HepG2 (cell line): ENCODE measurements around the gene PWP1. TPM values are rescaled to one million over a fixed set of nuclear protein-coding genes. Genes with fewer than 3 reads are reported as not detected.

ENCODE experiments used
- ATAC-seq: fragments of 200-7000 bp; cut with Tn5 transposase; 3 replicates; pipeline ENCODE4 v1.9.1; 2020; ENCODE audit warnings: mild to moderate bottlenecking, moderate library complexity
- BruUV-seq: library from RNA; stranded (reverse); fragments of 400-500 nt; replicated peaks from 2 replicates; lab custom pipeline; 2021; lab: Mats Ljungman, UMichigan
- CTCF ChIA-PET: fragments of 300-600 bp; formaldehyde crosslinking; extraction: SDS; loops from one replicate; lab custom pipeline; 2021; ENCODE audit warnings: low total read pairs, inconsistent platforms, low intra/inter-chr PET ratio; lab: Yijun Ruan, JAX
- POLR2A ChIA-PET: fragments of 350-600 bp; sonication (Branson Sonifier 250); formaldehyde crosslinking; loops from one replicate; lab custom pipeline; 2020; ENCODE audit warnings: antibody characterized with exemption, inconsistent platforms; lab: Yijun Ruan, JAX
- DNase-seq: peaks from one replicate; pipeline ENCODE4 v3.0.0-alpha.2; 2015; ENCODE audit warnings: low spot score
- FAIRE-seq: peaks from 3 replicates; lab custom pipeline; 2011; peaks lifted over from hg19 to GRCh38; lab: Jason Lieb, UNC
- H2AFZ ChIP-seq: one replicate; pipeline ENCODE4 v1.6.1; 2011; ENCODE audit warnings: low read length, inconsistent platforms
- H3K27ac ChIP-seq: fragments of 300-600 bp; 3 replicates; pipeline ENCODE4 v1.8.0; 2011; ENCODE audit warnings: mixed run types, mild to moderate bottlenecking, mixed read lengths, low read length, inconsistent platforms; ENCODE audit not compliant: insufficient read depth; ENCODE audit errors: extremely low read length
- H3K27me3 ChIP-seq, 2 experiments: fragments of 200-600 bp in 1 of 2; 2 replicates in 1 of 2; 3 replicates in 1 of 2; pipeline versions ENCODE4 v1.6.0 to v1.8.0; 2011; ENCODE audit warnings: low read length in 2 of 2, mild to moderate bottlenecking in 2 of 2, moderate library complexity in 2 of 2, inconsistent platforms in 1 of 2; ENCODE audit not compliant: insufficient read depth in 2 of 2, control insufficient read depth in 1 of 2
- H3K36me3 ChIP-seq, 2 experiments: fragments of 200-600 bp in 1 of 2; replicated peaks in 1 of 2; 2 replicates in 1 of 2; 3 replicates in 1 of 2; pipeline versions ENCODE4 v1.5.1 to v1.8.0; 2011; ENCODE audit warnings: low read length in 2 of 2, inconsistent platforms in 1 of 2; ENCODE audit not compliant: insufficient read depth in 2 of 2, control insufficient read depth in 1 of 2
- H3K4me1 ChIP-seq: 2 replicates; pipeline ENCODE4 v1.5.1; 2012; ENCODE audit warnings: low read length, inconsistent platforms; ENCODE audit not compliant: insufficient read depth
- H3K4me2 ChIP-seq: 2 replicates; pipeline ENCODE4 v1.6.0; 2011; ENCODE audit warnings: low read depth, low read length, inconsistent platforms
- H3K4me3 ChIP-seq, 3 experiments: fragments of 200-600 bp in 1 of 3; sonication (generic), shearing (Covaris generic) in 1 of 3; replicated peaks in 1 of 3; 2 replicates each; pipeline ENCODE4 v1.5.1; 2011 to 2016; ENCODE audit warnings: low read length in 3 of 3, inconsistent platforms in 2 of 3, low read depth in 2 of 3, mild to moderate bottlenecking in 2 of 3, control low read depth in 1 of 3, mixed read lengths in 1 of 3; ENCODE audit not compliant: insufficient read depth in 1 of 3
- H3K79me2 ChIP-seq: one replicate; pipeline ENCODE4 v1.6.1; 2011; ENCODE audit warnings: low read length, inconsistent platforms; ENCODE audit not compliant: insufficient read depth
- H3K9ac ChIP-seq: 2 replicates; pipeline ENCODE4 v1.6.0; 2011; ENCODE audit warnings: mild to moderate bottlenecking, low read depth, low read length, inconsistent platforms; ENCODE audit not compliant: insufficient read depth
- H3K9me3 ChIP-seq: 2 replicates; pipeline ENCODE4 v1.5.1; 2012; ENCODE audit warnings: mild to moderate bottlenecking, low read length
- H4K20me1 ChIP-seq: 2 replicates; pipeline ENCODE4 v1.6.0; 2011; ENCODE audit warnings: inconsistent platforms, mild to moderate bottlenecking, low read length, moderate library complexity; ENCODE audit not compliant: insufficient read depth
- HOXA7 ChIP-seq: sonication (generic); formaldehyde crosslinking; IDR thresholded peaks from 2 replicates; pipeline ENCODE4 v1.8.1; 2022; ENCODE audit warnings: mild to moderate bottlenecking, missing genetic modification reagents, moderate library complexity
- MTF2 ChIP-seq: sonication (generic); formaldehyde crosslinking; IDR thresholded peaks from 2 replicates; pipeline ENCODE4 v1.5.0; 2020; ENCODE audit warnings: missing genetic modification reagents, borderline replicate concordance
- THYN1 ChIP-seq: sonication (generic); formaldehyde crosslinking; IDR thresholded peaks from 2 replicates; pipeline ENCODE4 v1.8.1; 2023; ENCODE audit warnings: low read depth, mild to moderate bottlenecking, moderate library complexity, missing genetic modification reagents, borderline replicate concordance
- ZNF431 ChIP-seq: sonication (generic); formaldehyde crosslinking; IDR thresholded peaks from 2 replicates; pipeline ENCODE4 v1.9.0; 2022; ENCODE audit warnings: missing genetic modification reagents, low read depth, mild to moderate bottlenecking, borderline replicate concordance
- ZNF446 ChIP-seq: sonication (generic); formaldehyde crosslinking; IDR thresholded peaks from 2 replicates; pipeline ENCODE4 v1.5.0; 2020; ENCODE audit warnings: mild to moderate bottlenecking, missing genetic modification reagents
- ZNF616 ChIP-seq: sonication (generic); formaldehyde crosslinking; IDR thresholded peaks from 2 replicates; pipeline ENCODE4 v1.5.0; 2020; ENCODE audit warnings: low read depth, mild to moderate bottlenecking, missing genetic modification reagents
- ZNF7 ChIP-seq: IDR thresholded peaks from 2 replicates; pipeline ENCODE4 v1.6.1; 2016; ENCODE audit warnings: missing biosample characterization, missing genetic modification reagents
- ZNF713 ChIP-seq: sonication (generic); formaldehyde crosslinking; IDR thresholded peaks from 2 replicates; pipeline ENCODE4 v1.4.0; 2020; ENCODE audit warnings: mild to moderate bottlenecking, missing genetic modification reagents
- ZSCAN21 ChIP-seq: sonication (generic); formaldehyde crosslinking; IDR thresholded peaks from 2 replicates; pipeline ENCODE4 v1.8.0; 2022; ENCODE audit warnings: mild to moderate bottlenecking, missing genetic modification reagents, moderate library complexity, borderline replicate concordance
- WGBS: methylation state at CpG from one replicate; pipeline ENCODE4 v1.1.6; 2017; ENCODE audit warnings: low lambda C conversion rate; 5-methylcytosine and 5-hydroxymethylcytosine counted together
- in situ Hi-C: cut with HindIII; loops from 2 replicates; pipeline ENCODE4 v1.10.0; 2017; ENCODE audit warnings: low pct_unique_long_range_greater_than_20kb; ENCODE audit not compliant: extremely low pct_ligation_motif_present
- intact Hi-C: fragments of 100-400 bp; cut with micrococcal nuclease; formaldehyde crosslinking; loops from one replicate; pipeline ENCODE4 v1.10.0; 2022; ENCODE audit not compliant: unreplicated experiment
- polyA plus RNA-seq, 8 experiments: library from polyadenylated mRNA; depleted of rRNA in 3 of 8; stranded (reverse) in 7 of 8; unstranded in 1 of 8; fragments of >200 nt; fragmentation: Illumina TruSeq in 4 of 8; extraction: Trizol in 4 of 8; gene quantifications; 2 replicates each; pipeline versions ENCODE4 v1.2.1 to v1.2.3, GENCODE V29; 2011 to 2016; ENCODE audit warnings: low read depth in 4 of 8, missing spikeins in 1 of 8, mixed read lengths in 1 of 8; ENCODE audit not compliant: insufficient read depth in 1 of 8
- total RNA-seq, 5 experiments: library from RNA; depleted of rRNA; stranded (reverse); fragments of >200 nt; fragmentation: Illumina TruSeq; extraction: Trizol; gene quantifications; 2 replicates each; pipeline ENCODE4 v1.2.3, GENCODE V29; 2016; ENCODE audit warnings: low read depth in 1 of 5
- TF ChIP-seq, protein P1 (sequence below): IDR thresholded peaks from 2 replicates; pipeline ENCODE4 v1.6.1; 2016; ENCODE audit warnings: low read depth
- TF ChIP-seq, protein P2 (sequence below): sonication (generic); formaldehyde crosslinking; IDR thresholded peaks from 2 replicates; pipeline ENCODE4 v1.4.0; 2020; ENCODE audit warnings: mild to moderate bottlenecking, missing genetic modification reagents

PWP1 gene
- total and polyA plus RNA-seq, 2 of the 13 experiments (the other 11 are each of a cell fraction or from before 2014, with no cell fraction given): 65.9 to 70.2 TPM

DNA sequence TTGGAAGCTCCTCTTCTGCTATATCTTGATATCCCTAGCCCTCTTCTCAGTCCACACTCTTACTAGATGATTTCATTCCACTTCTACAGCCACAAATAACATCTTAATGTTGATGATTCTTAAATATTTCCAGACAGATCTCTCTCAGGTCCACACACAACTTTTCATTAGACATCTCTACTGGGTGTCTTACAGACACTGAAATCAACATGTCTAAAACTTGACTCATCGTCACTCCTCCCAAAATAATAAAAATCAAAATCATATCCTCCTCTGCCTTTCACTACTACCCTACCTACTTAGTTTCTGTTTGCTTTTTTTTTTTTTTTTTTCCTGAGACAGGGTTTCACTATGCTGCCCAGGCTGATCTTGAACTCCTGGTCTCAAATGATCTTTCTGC is 63.5 kb downstream of the PWP1 start:
- FAIRE-seq: no peak
- Histone ChIP-seq H3K27me3 (no peaks in the 10 kb centered on the region), H3K27ac (no peak overlapping the region), H3K36me3 (peaks cover 18 to 64% of the 10 kb centered on the region in 2 experiments; a peak in 4 of 5 replicates), H2AFZ (no peak overlapping the region), H3K79me2 (no peaks in the 10 kb centered on the region), H3K9me3 (no peaks in the 10 kb centered on the region), H3K4me2 (no peak overlapping the region), H4K20me1 (no peaks in the 10 kb centered on the region), H3K9ac (no peak overlapping the region), H3K4me3 (no peak overlapping the region), H3K4me1 (no peaks in the 10 kb centered on the region)
- TF ChIP-seq, protein P1, sequence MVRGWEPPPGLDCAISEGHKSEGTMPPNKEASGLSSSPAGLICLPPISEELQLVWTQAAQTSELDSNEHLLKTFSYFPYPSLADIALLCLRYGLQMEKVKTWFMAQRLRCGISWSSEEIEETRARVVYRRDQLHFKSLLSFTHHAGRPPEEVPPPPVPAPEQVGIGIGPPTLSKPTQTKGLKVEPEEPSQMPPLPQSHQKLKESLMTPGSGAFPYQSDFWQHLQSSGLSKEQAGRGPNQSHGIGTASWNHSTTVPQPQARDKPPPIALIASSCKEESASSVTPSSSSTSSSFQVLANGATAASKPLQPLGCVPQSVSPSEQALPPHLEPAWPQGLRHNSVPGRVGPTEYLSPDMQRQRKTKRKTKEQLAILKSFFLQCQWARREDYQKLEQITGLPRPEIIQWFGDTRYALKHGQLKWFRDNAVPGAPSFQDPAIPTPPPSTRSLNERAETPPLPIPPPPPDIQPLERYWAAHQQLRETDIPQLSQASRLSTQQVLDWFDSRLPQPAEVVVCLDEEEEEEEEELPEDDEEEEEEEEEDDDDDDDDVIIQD (CRISPR knock-in tag): no peak
- no peak for TF ChIP-seq MTF2
- no peak for TF ChIP-seq THYN1 (CRISPR knock-in tag)
- no peak for TF ChIP-seq ZNF713 (CRISPR knock-in tag)
- TF ChIP-seq ZNF616: no peak
- TF ChIP-seq ZNF431: no peak
- TF ChIP-seq, protein P2, sequence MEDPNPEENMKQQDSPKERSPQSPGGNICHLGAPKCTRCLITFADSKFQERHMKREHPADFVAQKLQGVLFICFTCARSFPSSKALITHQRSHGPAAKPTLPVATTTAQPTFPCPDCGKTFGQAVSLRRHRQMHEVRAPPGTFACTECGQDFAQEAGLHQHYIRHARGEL (CRISPR knock-in tag): no peak
- TF ChIP-seq HOXA7 (CRISPR knock-in tag): no peak
- TF ChIP-seq ZNF446 (CRISPR knock-in tag): no peak
- no peak for TF ChIP-seq ZNF7 (CRISPR knock-in tag)
- TF ChIP-seq ZSCAN21 (CRISPR knock-in tag): no peak
- whole genome bisulfite sequencing: 96% methylated on average over 1 of the region's 1 CpG
- ATAC-seq: no peak
- intact Hi-C loops: no loop called here
- BruUV-seq: no TSS peak
- POLR2A ChIA-PET: no interaction called here
- in situ Hi-C loops: no loop called here
- no peak for DNase-seq
- CTCF ChIA-PET: no interaction called here
